RWPE1 (cell line): ENCODE data around the gene MYH6.
"Not testable (repeated sequence)": the region's sequence is repeated elsewhere in the genome, so short reads cannot be mapped to it uniquely, and the experiment has no call there.

ENCODE experiments used
- CTCF ChIA-PET: fragments of 350-600 bp; sonication (Branson Sonifier 250); formaldehyde crosslinking; extraction: SDS; loops from one replicate; lab custom pipeline; 2021; lab: Yijun Ruan, JAX
- POLR2A ChIA-PET: fragments of 400-600 bp; formaldehyde crosslinking; extraction: SDS; loops from one replicate; lab custom pipeline; 2020; ENCODE audit warnings: antibody characterized with exemption; ENCODE audit not compliant: low non-redundant PET; lab: Yijun Ruan, JAX
- DNase-seq: peaks from one replicate; pipeline ENCODE4 v3.0.0; 2012; ENCODE audit warnings: low spot score
- H3K27ac ChIP-seq: fragments of 450-650 bp; 2 replicates; pipeline ENCODE4 v1.5.1; 2017
- CTCF ChIP-seq: fragments of 450-650 bp; conservative IDR thresholded peaks from 2 replicates; pipeline ENCODE4 v1.5.1; 2017; ENCODE audit warnings: low read depth, mild to moderate bottlenecking

The MYH6 gene

GRCh38 chr14:23432102-23432925 is 24.2 kb upstream of the MYH6 start:
- POLR2A ChIA-PET = no interaction called here
- no peak for TF ChIP-seq CTCF
- no peak for DNase-seq
- CTCF ChIA-PET = no interaction called here
- H3K27ac ChIP-seq = no peak overlapping the region

GRCh38 chr14:23431486-23431885 is 23.4 kb upstream of the MYH6 start:
- ChIA-PET CTCF (no interaction called here), POLR2A (no interaction called here)
- no peak for TF ChIP-seq CTCF

GRCh38 chr14:23430723-23431085 is 22.6 kb upstream of the MYH6 start:
- no peak for DNase-seq
- ChIA-PET CTCF (no interaction called here), POLR2A (no interaction called here)
- H3K27ac ChIP-seq = no peak overlapping the region
- TF ChIP-seq CTCF = no peak

More at GRCh38 chr14:23431486-23431885, 23.4 kb upstream of the MYH6 start:
- H3K27ac ChIP-seq = no peak overlapping the region
- DNase-seq = no peak

GRCh38 chr14:23430016-23430722 is 22.1 kb upstream of the MYH6 start:
- ChIA-PET CTCF (no interaction called here), POLR2A (no interaction called here)
- DNase-seq = no peak

GRCh38 chr14:23428686-23429495 is 20.8 kb upstream of the MYH6 start:
- ChIA-PET POLR2A (no interaction called here), CTCF (no interaction called here)
- no peak overlapping the region for H3K27ac ChIP-seq
- DNase-seq = no peak
- TF ChIP-seq CTCF = no peak

More at GRCh38 chr14:23430016-23430722, 22.1 kb upstream of the MYH6 start:
- no peak for TF ChIP-seq CTCF
- H3K27ac ChIP-seq = no peak overlapping the region

GRCh38 chr14:23425798-23426197 is 17.7 kb upstream of the MYH6 start:
- CTCF ChIA-PET, H3K27ac ChIP-seq, POLR2A ChIA-PET, DNase-seq: not testable (repeated sequence)
